ENCODE data around the gene HSPH1. TPM values are rescaled to one million over a fixed set of nuclear protein-coding genes. Genes with fewer than 3 reads are reported as not detected.
"Not testable (repeated sequence)": the region's sequence is repeated elsewhere in the genome, so short reads cannot be mapped to it uniquely, and the experiment has no call there.

HSPH1 gene
- total and polyA plus RNA-seq, 8 donors: 11.1 to 37.0 (median 21.1) TPM

GRCh38 chr13:31105020-31105795 lies 56.5 kb downstream of the HSPH1 start:
- no peak overlapping the region for H3K27ac ChIP-seq
- no peak for FAIRE-seq
- H3K4me1 ChIP-seq: no peaks in the 10 kb centered on the region
- 78% methylated on average over 6 of the region's 6 CpGs for WGBS, 2 donors
- TF ChIP-seq CTCF (IDR thresholded peaks at IDR 0.05): no peak
- no peak for DNase-seq
- no peaks in the 10 kb centered on the region for H3K36me3 ChIP-seq
- intact Hi-C loops (cut with DNase I): no loop called here
- no peaks in the 10 kb centered on the region for H3K9me3 ChIP-seq
- no peaks in the 10 kb centered on the region for H3K27me3 ChIP-seq
- no peak overlapping the region for H3K4me3 ChIP-seq
- ATAC-seq: no peak

- H3K36me3 ChIP-seq: no peaks in the 10 kb centered on the region
- 77 to 78% methylated on average over 3 of the region's 3 CpGs for WGBS, 2 donors
- no peak overlapping the region for H3K4me3 ChIP-seq
- H3K4me1 ChIP-seq: no peaks in the 10 kb centered on the region
- no peak for TF ChIP-seq CTCF (IDR thresholded peaks at IDR 0.05)
- no peak for FAIRE-seq
- intact Hi-C loops (cut with DNase I): no loop called here
- no peak overlapping the region for H3K27ac ChIP-seq
- H3K27me3 ChIP-seq: peaks cover 0 to 4% (median 0%) of the 10 kb centered on the region in 4 donors
- no peak for ATAC-seq
- H3K9me3 ChIP-seq: no peaks in the 10 kb centered on the region
- DNase-seq: no peak
These were observed 58.8 kb downstream of the HSPH1 start for GRCh38 chr13:31102905-31103304.

GRCh38 chr13:31101472-31102170 lies 60.1 kb downstream of the HSPH1 start:
- 41 to 48% methylated on average over 7 of the region's 7 CpGs for WGBS, 2 donors
- H3K9me3 ChIP-seq: no peaks in the 10 kb centered on the region
- peaks cover 0 to 4% (median 0%) of the 10 kb centered on the region in 4 donors for H3K27me3 ChIP-seq
- H3K27ac ChIP-seq: no peak overlapping the region
- TF ChIP-seq CTCF (IDR thresholded peaks at IDR 0.05): no peak
- no peak for DNase-seq
- no peaks in the 10 kb centered on the region for H3K36me3 ChIP-seq
- no peak for ATAC-seq
- H3K4me3 ChIP-seq: no peak overlapping the region
- no peak for FAIRE-seq
- no peaks in the 10 kb centered on the region for H3K4me1 ChIP-seq
- intact Hi-C loops (cut with DNase I): no loop called here

GRCh38 chr13:31100721-31101120 lies 61.0 kb downstream of the HSPH1 start:
- 52 to 54% methylated on average over 7 of the region's 7 CpGs for WGBS, 2 donors
- no peak for ATAC-seq
- intact Hi-C loops (cut with DNase I): no loop called here
- DNase-seq: no peak
- no peak for TF ChIP-seq CTCF (IDR thresholded peaks at IDR 0.05)
- H3K4me1 ChIP-seq: no peaks in the 10 kb centered on the region
- no peak overlapping the region for H3K4me3 ChIP-seq
- H3K27ac ChIP-seq: no peak overlapping the region
- no peaks in the 10 kb centered on the region for H3K9me3 ChIP-seq
- no peak for FAIRE-seq
- H3K36me3 ChIP-seq: no peaks in the 10 kb centered on the region
- H3K27me3 ChIP-seq: peaks cover 0 to 5% (median 2%) of the 10 kb centered on the region in 4 donors

- H3K36me3 ChIP-seq; FAIRE-seq; H3K4me1 ChIP-seq; H3K9me3 ChIP-seq; H3K27ac ChIP-seq; ATAC-seq; intact Hi-C loops (cut with DNase I); H3K27me3 ChIP-seq; H3K4me3 ChIP-seq; DNase-seq: not testable (repeated sequence)
- WGBS, 2 donors: 34 to 39% methylated on average over 3 of the region's 3 CpGs
These were observed 63.7 kb downstream of the HSPH1 start for GRCh38 chr13:31097911-31098434.
